Bladder microvascular endothelial cell (primary cell): ENCODE data around the gene ORC3. TPM values are rescaled to one million over a fixed set of nuclear protein-coding genes. Genes with fewer than 3 reads are reported as not detected.

Experiments used
- total RNA-seq: library from RNA; depleted of rRNA; stranded (reverse); fragments of >200 nt; gene quantifications from 2 replicates; pipeline ENCODE4 v1.2.3, GENCODE V29; 2014

Gene ORC3
- total RNA-seq: 9.4 and 17.9 TPM in 2 replicates

GRCh38 chr6:87589693-87590416 is at the start of gene ORC3, which contains the start of gene RARS2:
TSS of gene ORC3 (plus strand) at chr6:87590135. CDS start at chr6:87590169, 34 bp downstream.
TSS of gene RARS2 (minus strand) at chr6:87589987. CDS start at chr6:87589957, 30 bp downstream.

GRCh38 chr6:87701676-87702588 is 112.0 kb downstream of the ORC3 start, which contains the start of gene AKIRIN2:
TSS of gene AKIRIN2 (minus strand) at chr6:87702233. CDS start at chr6:87701684, 549 bp downstream.

Other genes with a start within 250 kb of the ORC3 start
- 0.65 and 1.3 TPM in 2 replicates for gene C6orf163, start 245.3 kb upstream of the ORC3 start, total RNA-seq
- not detected in 2 replicates for gene CFAP206, start 182.2 kb upstream of the ORC3 start, total RNA-seq
- 11.7 and 30.1 TPM in 2 replicates for gene SLC35A1, start 117.2 kb upstream of the ORC3 start, total RNA-seq
- gene RARS2, start 148 bp upstream of the ORC3 start, total RNA-seq: 19.6 and 29.0 TPM in 2 replicates
- gene AKIRIN2, start 112.1 kb downstream of the ORC3 start, total RNA-seq: 10.4 and 19.4 TPM in 2 replicates